Nucleus accumbens (tissue), 56 donors: ENCODE data around the gene TMEM121.

ENCODE experiments used
- DNase-seq, 56 donors: peaks; one replicate each; lab custom pipeline; 2025; lab: John Stamatoyannopoulos, UW

TMEM121 gene

GRCh38 chr14:105496831-105497591, 29.4 kb upstream of the TMEM121 start:
- no peak for DNase-seq

DNA sequence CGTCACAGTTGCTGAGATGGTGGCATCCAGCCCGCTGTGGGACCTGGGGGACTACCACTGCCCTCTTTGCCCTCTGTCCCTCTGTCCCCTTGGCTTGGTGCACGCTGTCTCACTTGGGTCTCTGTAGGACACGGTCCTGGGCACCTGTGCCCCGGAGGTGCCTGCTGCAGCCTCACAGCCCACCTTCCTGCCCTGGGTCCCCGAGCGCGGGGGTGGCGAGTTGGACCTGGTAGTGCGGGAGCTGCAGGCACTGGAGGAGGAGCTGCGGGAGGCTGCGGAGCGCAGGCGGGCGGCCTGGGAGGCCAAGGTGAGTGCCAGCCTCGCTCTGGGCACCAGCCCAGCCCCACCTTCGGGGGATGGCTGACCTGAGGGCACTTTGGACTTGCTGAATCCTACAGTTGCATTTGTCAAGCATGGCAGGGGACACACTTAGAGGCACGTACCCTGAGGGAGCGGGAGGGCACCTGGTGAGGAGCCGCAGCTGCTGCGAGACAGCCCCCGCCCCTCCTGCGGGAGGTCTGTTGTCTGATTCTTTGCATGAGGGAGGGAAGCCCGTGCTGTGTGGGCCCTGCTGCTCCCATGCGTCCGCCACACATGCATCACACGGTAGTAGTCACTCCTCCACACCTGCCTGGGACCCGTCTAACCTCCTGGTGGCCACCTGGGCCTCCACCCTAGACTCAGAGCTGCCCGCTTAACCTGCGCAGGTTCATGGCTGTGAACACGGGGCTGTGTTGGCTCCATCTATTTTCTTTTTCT, 28.5 kb upstream of the TMEM121 start:
- no peak for DNase-seq

- DNase-seq, result peak in 37 of 56 donors; percentile 45 to 87 (median 74)
Measured at GRCh38 chr14:105498430-105499255, 27.7 kb upstream of the TMEM121 start.

GRCh38 chr14:105499256-105500035, 26.9 kb upstream of the TMEM121 start:
- DNase-seq, result peak in 55 of 56 donors; percentile 54 to 97 (median 89)

- peak in 2 of 56 donors; percentile 66 to 74 for DNase-seq
Measured at GRCh38 chr14:105500036-105500725, 26.2 kb upstream of the TMEM121 start.

DNA sequence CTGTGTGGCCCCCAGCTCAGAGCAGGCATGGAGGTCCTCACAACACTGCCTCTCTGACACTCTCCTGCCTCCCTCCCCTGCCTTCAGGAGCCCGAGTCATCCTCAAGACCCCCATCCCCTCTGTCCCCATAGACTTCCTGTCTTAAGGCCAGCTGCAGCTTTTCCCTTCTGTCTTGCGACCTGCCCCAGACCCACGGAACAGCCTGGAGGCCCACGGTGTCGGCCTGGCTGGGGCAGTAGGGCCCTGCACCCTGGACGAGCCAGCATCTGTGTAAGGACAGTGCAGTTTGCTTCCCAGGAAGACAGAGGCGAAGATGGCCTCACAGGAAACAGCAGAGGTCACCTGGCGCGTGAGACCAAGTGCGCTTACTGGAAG, 25.7 kb upstream of the TMEM121 start:
- DNase-seq, result no peak

GRCh38 chr14:105501504-105502291, 24.7 kb upstream of the TMEM121 start:
- DNase-seq, result no peak

- DNase-seq, result no peak
Measured at GRCh38 chr14:105502446-105503295, 23.7 kb upstream of the TMEM121 start.

GRCh38 chr14:105503296-105503640, 23.1 kb upstream of the TMEM121 start:
- no peak for DNase-seq

- no peak for DNase-seq
Measured at GRCh38 chr14:105503935-105504692, 22.3 kb upstream of the TMEM121 start.

GRCh38 chr14:105505101-105505500, 21.3 kb upstream of the TMEM121 start:
- no peak for DNase-seq

- DNase-seq, result no peak
Measured at GRCh38 chr14:105507247-105507646, 19.1 kb upstream of the TMEM121 start.

DNA sequence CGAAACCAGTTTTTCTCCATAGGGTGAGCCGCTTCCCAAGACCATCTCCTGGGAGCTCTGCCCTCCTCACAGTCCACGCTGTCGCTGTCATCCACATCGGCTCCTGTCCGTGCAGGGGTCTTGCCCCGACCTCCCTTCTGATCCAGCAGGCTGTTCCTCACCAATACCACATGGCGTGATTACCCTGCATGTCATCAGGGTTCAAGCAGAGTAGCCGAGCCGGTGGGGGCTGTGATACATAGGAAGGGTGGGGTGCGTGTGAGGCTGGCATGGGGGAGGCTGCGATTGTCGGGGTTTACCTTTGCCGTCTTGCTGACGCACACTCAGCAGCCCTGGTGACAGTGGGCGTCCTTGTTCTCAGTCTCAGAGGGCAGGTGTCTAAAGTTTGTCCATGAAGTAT, 18.3 kb upstream of the TMEM121 start:
- DNase-seq, result no peak

GRCh38 chr14:105508601-105509000, 17.8 kb upstream of the TMEM121 start:
- no peak for DNase-seq

DNA sequence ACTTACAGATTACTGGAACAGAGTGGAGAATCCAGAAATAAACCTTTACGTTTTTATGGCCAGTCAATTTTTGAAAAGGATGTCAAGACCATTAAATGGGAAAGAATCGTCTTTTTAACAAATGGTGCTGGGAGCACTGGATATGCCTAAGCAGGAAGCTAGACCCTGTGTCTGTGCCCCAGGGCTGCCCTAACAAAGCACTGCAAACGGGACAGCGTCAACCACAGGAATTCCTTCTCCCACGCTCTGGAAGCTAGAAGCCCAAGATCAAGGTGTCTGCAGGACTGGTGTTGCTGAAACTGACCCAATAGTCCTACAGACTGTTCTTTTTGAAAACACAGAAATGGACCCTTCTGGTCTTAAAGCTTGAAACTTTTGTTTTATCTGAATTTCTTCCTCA, 9.3 kb upstream of the TMEM121 start:
- no peak for DNase-seq

DNA sequence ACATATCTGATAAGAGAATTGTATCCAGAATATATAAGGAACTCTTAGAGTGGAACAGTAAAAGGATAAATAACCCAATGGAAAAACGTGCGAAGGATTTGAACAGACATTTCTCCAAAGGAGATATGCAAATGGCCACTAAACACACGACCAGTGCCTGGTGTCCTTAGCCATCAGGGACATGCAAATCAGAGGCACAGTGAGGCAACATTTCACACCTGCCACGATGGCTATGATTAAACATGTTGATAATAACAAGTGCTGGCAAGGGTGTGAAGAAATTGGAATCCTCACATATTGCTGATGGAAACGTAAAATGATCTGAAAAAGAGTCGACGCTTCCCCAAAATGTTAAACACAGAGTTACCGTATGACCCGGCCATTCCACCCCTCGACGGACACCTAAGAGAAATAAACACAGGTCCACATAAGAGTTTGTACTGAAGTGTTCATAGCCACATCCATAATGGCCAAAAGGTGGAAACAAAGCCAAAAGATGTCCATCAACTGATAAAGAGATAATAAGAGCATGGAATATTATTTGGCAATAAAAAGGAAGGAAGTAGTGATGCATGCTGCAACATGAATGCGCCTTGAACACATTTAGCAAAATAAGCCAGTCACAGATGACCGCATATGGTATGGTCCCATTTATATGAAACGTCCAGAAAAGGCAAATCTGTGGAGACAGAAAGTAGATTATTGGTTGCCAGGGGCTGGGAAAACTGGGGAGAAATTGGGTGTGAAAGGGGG, 6.3 kb upstream of the TMEM121 start:
- DNase-seq, result no peak

- no peak for DNase-seq
Measured at GRCh38 chr14:105525326-105525725, 1.1 kb upstream of the TMEM121 start.
